Body of pancreas (tissue), 4 donors: ENCODE data around the gene NSUN3.

Experiments
- CTCF ChIP-seq, 7 experiments: fragments of 450-650 bp in 4 of 7; fragments of 200-600 bp in 3 of 7; sonication (generic) in 3 of 7; IDR thresholded peaks; one replicate each; pipeline ENCODE4 v1.5.1; 2016 to 2019; ENCODE audit warnings: antibody characterized with exemption in 7 of 7
- POLR2A ChIP-seq, 3 donors: fragments of 450-650 bp; IDR thresholded peaks; one replicate each; pipeline ENCODE4 v1.6.1; 2016; ENCODE audit warnings: antibody characterized with exemption in 3 of 3, mild to moderate bottlenecking in 2 of 3

- TF ChIP-seq CTCF (IDR thresholded peaks at IDR 0.05) (no peak), POLR2A (IDR thresholded peaks at IDR 0.05) (no peak)
Observed at GRCh38 chr3:94162700-94163099, 99.8 kb downstream of the NSUN3 start.
